ENCODE results near the gene SEMA4D.

Gene SEMA4D

DNA sequence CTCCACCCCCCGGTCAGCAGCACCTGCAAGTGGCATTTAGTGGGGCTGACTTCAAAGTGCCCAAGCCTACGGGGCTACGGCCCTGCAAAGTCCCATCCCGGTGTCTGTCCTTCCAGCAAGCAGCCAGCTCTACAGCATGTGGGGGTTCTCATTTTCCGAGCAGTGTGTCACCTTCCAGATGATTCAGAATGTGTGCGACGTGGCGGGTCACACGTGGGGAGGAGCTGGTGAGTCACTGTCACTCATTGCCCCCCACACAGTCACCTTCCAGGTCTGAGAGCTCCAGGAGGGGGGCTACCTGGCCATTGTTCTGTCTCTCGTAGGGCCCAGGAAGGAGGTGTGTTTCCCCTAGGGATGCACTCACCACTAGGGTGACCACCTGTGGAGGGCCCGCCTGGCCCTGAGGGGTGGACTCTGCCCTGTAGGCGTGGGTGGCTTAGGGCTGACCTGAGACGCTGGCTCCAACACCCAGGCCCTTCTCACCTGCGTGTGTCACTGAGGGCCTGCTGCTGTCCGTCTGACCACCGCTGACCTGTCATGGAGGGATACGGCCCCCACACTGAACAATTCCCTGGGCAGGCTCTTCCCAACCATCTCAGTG lies 70.2 kb downstream of the SEMA4D start:
- DNase-seq: no peak

DNA sequence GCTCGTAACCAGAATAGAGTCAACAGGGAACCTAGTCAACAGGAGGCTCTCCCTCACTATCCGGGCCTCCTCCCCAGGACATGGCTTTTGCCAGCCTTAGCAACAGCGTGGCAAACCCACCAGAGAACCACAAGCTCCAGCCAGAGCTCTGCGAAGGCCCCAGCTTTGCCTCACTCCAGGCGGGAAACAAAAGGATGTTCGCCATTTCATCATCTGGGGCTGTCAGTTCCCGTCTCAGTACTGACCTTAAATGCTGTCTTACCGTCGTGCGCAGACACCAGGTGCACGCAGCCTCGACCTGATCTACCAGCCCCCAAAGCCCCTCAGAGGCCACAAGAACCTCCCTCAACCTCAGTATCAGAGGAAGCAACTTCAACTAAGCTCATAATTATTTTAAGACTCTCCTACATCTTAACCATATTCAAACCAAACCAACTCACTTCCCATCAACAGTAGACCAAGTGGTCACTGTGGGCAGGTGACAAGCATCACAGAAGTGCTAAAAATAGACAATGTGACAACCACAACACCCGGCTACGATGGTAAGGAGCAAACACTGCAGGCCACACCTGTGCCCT lies 71.4 kb downstream of the SEMA4D start:
- DNase-seq: no peak

GRCh38 chr9:89425921-89426383 lies 72.0 kb downstream of the SEMA4D start:
- no peak for DNase-seq

GRCh38 chr9:89425024-89425805 lies 72.7 kb downstream of the SEMA4D start:
- DNase-seq: no peak

GRCh38 chr9:89422151-89422975 lies 75.5 kb downstream of the SEMA4D start:
- no peak for DNase-seq

- DNase-seq: no peak
Observed at GRCh38 chr9:89421595-89421994, 76.3 kb downstream of the SEMA4D start.

GRCh38 chr9:89420397-89421178 lies 77.3 kb downstream of the SEMA4D start:
- DNase-seq: no peak

GRCh38 chr9:89419978-89420394 lies 77.9 kb downstream of the SEMA4D start:
- DNase-seq: no peak

DNA sequence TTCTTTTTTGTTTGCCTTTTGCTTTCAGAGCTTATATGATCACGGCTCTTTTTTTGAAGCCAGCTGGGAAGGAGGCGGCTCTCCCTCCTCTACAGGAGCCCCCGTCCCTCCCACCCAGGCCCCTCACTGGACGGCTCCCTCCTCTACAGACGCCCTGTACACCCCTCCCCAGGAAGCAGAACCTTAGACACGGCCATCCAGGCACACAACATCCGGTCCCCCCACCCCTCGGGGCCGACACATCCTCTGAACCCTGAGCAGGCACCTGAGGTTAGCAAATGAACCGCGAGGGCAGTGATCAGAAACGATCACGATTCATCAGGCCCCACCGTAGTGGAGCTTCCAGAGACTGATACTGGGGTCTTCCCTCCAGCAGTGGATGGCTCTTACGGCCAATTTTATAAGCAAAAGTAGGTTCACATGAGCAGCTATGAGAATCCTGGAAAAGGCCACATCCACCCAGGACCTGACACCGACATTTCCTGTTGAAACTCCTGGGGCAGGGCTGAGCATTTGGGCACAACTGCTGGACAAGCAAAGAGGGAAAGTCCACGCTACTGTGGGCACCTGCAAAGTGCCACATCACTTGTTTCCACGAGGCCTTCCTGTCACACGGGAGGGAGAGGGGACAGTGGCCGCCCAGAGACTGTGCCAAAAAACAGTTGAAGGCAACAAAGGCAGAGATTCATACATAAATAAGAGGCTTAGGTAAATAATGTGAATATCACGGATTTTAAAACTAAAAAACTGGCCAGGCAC lies 78.9 kb downstream of the SEMA4D start:
- no peak for DNase-seq

- DNase-seq: no peak
Observed at GRCh38 chr9:89418474-89418845, 79.5 kb downstream of the SEMA4D start.

DNA sequence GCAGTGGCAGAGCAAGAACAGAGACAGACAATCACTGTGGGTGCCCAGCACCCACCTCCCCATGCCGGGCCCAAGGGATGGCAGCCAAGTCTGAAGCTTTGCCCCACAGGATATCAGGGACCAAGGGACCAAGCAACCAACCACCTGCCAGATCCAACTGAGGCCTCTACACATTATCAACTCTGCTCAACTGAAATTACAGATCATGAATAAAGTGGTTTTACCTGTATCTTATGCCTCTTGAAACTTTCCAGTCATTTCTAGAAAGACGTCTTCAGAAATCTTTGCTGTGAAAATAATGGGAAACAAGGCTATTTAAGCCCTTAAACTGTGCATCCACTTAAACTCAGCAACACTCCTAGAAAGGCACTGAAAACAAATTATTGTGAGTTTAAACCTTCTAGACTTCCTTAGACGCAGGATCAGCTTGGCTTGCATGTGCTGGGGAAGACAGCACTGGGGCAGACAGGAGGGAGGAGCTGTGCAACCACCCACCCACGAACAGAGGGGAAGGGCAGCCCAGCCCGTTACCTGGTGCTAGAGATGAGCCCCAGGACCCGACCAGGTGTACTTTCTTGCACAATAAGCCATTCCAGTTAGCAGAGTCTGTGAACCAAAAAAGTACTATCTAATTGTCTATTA lies 80.0 kb downstream of the SEMA4D start:
- no peak for DNase-seq

GRCh38 chr9:89414670-89415324 lies 83.1 kb downstream of the SEMA4D start:
- DNase-seq: no peak

DNA sequence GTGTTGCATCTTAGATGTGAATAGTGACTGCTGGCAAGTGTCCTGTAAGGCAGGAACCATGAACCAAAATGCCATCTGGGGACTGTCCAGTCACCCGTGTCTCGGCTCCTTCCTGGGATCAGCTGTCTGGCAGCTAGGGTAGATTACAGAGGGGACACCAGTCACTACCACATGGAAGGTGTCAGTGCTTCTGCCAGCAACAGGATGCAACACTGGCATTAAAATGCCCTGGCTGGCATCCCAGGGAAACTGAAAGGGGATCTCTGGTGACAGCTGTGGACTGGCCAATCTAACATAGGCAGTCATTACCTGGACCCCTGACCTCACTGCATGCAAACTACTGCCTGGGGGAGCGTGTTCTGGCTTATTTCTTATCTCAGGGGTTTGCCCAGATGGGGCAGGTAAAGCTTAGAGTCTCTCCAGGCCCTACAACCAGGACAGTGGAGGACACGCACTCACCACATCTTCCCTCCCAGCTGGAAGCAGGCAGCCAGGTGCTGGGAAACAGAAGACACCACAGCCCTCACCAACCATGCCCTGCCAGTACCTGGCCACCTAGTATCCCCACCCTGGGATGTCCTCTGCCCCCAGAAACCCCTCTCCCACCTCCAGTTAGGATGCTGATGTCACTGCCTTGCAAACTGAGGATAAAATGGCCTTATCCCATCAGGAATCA lies 83.8 kb downstream of the SEMA4D start:
- no peak for DNase-seq

GRCh38 chr9:89412951-89413350 lies 85.0 kb downstream of the SEMA4D start:
- DNase-seq: no peak

DNA sequence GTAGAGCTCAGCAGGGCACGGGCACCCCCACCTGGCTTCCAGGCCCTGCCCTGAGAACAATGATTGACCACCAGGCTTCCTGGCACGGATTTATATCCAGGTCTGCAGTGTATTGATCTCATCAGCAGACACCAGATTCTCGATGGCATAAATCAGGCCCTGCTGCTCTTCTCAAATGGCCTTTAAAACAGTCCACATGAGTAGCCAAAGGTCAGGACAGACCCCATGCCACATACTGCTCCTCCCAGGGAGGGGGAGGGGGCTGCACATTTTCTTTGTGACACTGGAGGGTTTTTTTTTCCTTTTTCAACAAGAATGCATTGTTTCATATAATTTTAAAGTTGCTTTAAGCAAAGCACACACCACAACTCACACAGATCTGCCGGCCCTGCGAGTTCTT lies 85.4 kb downstream of the SEMA4D start:
- no peak for DNase-seq

DNA sequence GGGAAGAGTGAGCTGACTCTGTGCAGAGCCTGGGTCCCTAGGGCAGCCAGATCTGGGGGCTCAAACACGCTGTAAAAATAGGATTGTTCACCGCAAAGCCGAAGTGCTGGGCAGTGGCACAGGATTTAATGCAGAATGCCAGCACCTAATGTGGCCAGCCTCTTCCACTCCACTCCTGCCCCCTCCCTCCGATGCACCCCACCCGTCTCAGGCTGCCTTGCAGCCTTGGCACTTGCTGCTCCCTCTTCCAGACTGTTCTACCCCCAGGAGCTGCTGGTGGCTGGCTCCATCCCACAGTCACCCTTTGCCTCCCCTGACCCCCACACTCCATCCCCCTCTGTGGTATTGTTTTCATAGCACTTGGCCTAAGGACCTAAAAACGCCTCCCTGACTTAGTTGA lies 86.2 kb downstream of the SEMA4D start:
- DNase-seq: no peak

- DNase-seq: no peak
Observed at GRCh38 chr9:89410641-89411350, 87.1 kb downstream of the SEMA4D start.

DNA sequence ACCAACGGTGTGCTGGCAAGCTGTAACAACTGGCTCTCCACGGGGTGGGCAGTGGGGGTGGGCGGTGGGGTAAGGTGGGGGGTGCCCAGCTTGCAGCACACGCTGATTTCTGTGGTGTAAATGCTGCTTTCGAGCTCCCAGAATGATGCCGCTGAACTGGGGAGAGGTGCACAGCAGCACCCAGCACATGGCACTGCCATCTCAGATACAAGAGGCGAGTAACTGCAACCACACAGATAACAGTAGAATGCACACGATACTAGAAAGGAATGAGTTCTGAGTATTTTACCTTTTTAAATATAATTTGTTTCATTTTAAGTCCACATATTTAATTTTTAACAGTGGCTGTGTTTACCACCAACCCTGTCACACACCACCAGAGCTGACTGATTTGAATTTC lies 87.9 kb downstream of the SEMA4D start:
- DNase-seq: no peak

DNA sequence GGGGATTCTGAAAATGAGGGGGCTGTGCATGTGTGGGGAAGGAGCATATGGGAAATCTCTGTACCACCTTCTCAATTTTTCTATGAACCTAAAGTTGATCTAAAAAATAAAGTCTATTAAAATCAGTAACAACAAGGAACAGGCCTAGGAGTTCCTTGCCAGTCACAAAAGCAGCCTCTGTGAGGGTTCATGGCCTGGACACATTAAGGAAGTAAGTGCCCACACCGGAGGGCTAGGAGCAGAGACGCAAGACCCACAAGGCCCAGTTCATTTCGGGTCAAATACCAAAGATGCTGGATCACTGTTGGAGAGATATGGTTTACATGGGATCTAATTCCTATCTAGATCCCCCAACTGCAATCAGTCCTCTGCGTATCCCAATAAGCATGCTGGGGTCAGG lies 88.4 kb downstream of the SEMA4D start:
- DNase-seq: no peak
